Stimulated activated naive CD8-positive, alpha-beta T cell treated with anti-CD3 and anti-CD28 coated beads, Interleukin-15, amount 100 ng/mL, for 72 hours (primary cell): ENCODE measurements around the gene TNKS1BP1.
"Not testable (repeated sequence)": the region's sequence is repeated elsewhere in the genome, so short reads cannot be mapped to it uniquely, and the experiment has no call there.

Experiments used
- ATAC-seq: fragments of 150-1000 bp; cut with Tn5 transposase; 2 replicates; pipeline ENCODE4 v1.10.0; 2021; ENCODE audit warnings: mild to moderate bottlenecking, moderate library complexity
- DNase-seq, 2 donors: peaks; one replicate each; pipeline ENCODE4 v3.0.0; 2021 to 2022
- H3K27ac Mint-ChIP-seq, 2 donors: one replicate each; pipeline ENCODE4 v1.8.0; 2022; ENCODE audit warnings: mild to moderate bottlenecking in 2 of 2, mixed read lengths in 2 of 2, moderate library complexity in 2 of 2
- H3K27me3 Mint-ChIP-seq: one replicate; pipeline ENCODE4 v1.8.0; 2022; ENCODE audit warnings: mixed read lengths
- H3K4me1 Mint-ChIP-seq: one replicate; pipeline ENCODE4 v1.8.0; 2022; ENCODE audit warnings: mild to moderate bottlenecking, mixed read lengths
- H3K4me3 Mint-ChIP-seq, 2 donors: one replicate each; pipeline ENCODE4 v1.8.0; 2022; ENCODE audit warnings: mild to moderate bottlenecking in 2 of 2, mixed read lengths in 2 of 2, moderate library complexity in 1 of 2
- H3K9me3 Mint-ChIP-seq, 2 donors: one replicate each; pipeline ENCODE4 v1.8.0; 2022; ENCODE audit warnings: mixed read lengths in 2 of 2

Gene TNKS1BP1

GRCh38 chr11:57324886-57325734 is at the start of gene TNKS1BP1:
TSS of gene TNKS1BP1 (minus strand) at chr11:57324952. CDS start at chr11:57321885, 3,067 bp downstream.
- ATAC-seq, result peak; percentile 91
- no peaks in the 10 kb centered on the region for H3K27me3 Mint-ChIP-seq
- H3K4me3 Mint-ChIP-seq, result peak within 1 kb of the TSS; percentile 89 to 90
- H3K4me1 Mint-ChIP-seq, result peaks cover 65% of the 10 kb centered on the region
- peak within 1 kb of the TSS; percentile 98 for H3K27ac Mint-ChIP-seq
- no peaks in the 10 kb centered on the region for H3K9me3 Mint-ChIP-seq
- DNase-seq, result peak; percentile 87 to 93

- DNase-seq (no peak), ATAC-seq (no peak)
- no peak overlapping the region for H3K4me3 Mint-ChIP-seq
- no peak overlapping the region for H3K27ac Mint-ChIP-seq
- H3K4me1 Mint-ChIP-seq, result no peaks in the 10 kb centered on the region
- peaks cover 16% of the 10 kb centered on the region for H3K27me3 Mint-ChIP-seq
- H3K9me3 Mint-ChIP-seq, result no peaks in the 10 kb centered on the region
Measured at GRCh38 chr11:57373146-57373545, 48.4 kb upstream of the TNKS1BP1 start.

DNA sequence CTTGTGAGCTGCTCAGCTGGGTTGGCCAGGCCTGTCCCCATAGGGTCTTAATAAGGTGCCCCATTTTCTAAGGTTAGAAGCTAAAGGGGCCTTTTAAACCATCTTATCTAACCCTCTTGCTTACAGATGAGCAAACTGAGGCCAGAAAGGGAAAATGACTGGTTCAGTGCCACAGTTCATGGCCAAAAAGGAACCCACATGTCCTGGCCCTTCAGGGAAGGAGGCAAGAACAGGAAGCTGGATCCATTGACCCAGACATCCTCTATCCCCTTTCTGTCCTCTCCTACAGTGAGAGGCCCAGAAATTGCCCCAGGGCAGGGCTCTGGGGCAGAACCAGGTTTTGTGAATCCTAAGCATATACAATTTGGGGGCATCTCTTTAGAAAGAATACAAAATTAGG is 46.2 kb upstream of the TNKS1BP1 start:
- H3K9me3 Mint-ChIP-seq, result no peaks in the 10 kb centered on the region
- ATAC-seq (no peak), DNase-seq (no peak)
- H3K27ac Mint-ChIP-seq, result no peak overlapping the region
- H3K4me3 Mint-ChIP-seq, result no peak overlapping the region
- H3K27me3 Mint-ChIP-seq, result peaks cover 7% of the 10 kb centered on the region
- H3K4me1 Mint-ChIP-seq, result no peaks in the 10 kb centered on the region

GRCh38 chr11:57370251-57370650 is 45.5 kb upstream of the TNKS1BP1 start:
- no peak overlapping the region for H3K4me3 Mint-ChIP-seq
- DNase-seq, result no peak
- no peaks in the 10 kb centered on the region for H3K9me3 Mint-ChIP-seq
- peaks cover 7% of the 10 kb centered on the region for H3K27me3 Mint-ChIP-seq
- ATAC-seq, result no peak
- H3K27ac Mint-ChIP-seq, result no peak overlapping the region
- H3K4me1 Mint-ChIP-seq, result no peaks in the 10 kb centered on the region

GRCh38 chr11:57368845-57369232 is 44.1 kb upstream of the TNKS1BP1 start:
- H3K27ac Mint-ChIP-seq, result no peak overlapping the region
- no peak overlapping the region for H3K4me3 Mint-ChIP-seq
- H3K9me3 Mint-ChIP-seq, result no peaks in the 10 kb centered on the region
- H3K27me3 Mint-ChIP-seq, result peaks cover 13% of the 10 kb centered on the region
- DNase-seq, result no peak
- no peak for ATAC-seq
- no peaks in the 10 kb centered on the region for H3K4me1 Mint-ChIP-seq

GRCh38 chr11:57368106-57368844 is 43.5 kb upstream of the TNKS1BP1 start:
- Mint-ChIP-seq H3K27me3 (peaks cover 16% of the 10 kb centered on the region), H3K9me3 (no peaks in the 10 kb centered on the region), H3K4me1 (no peaks in the 10 kb centered on the region), H3K27ac (peak overlapping the region in 1 of 2 donors; percentile 61), H3K4me3 (no peak overlapping the region)
- DNase-seq, result no peak
- no peak for ATAC-seq

DNA sequence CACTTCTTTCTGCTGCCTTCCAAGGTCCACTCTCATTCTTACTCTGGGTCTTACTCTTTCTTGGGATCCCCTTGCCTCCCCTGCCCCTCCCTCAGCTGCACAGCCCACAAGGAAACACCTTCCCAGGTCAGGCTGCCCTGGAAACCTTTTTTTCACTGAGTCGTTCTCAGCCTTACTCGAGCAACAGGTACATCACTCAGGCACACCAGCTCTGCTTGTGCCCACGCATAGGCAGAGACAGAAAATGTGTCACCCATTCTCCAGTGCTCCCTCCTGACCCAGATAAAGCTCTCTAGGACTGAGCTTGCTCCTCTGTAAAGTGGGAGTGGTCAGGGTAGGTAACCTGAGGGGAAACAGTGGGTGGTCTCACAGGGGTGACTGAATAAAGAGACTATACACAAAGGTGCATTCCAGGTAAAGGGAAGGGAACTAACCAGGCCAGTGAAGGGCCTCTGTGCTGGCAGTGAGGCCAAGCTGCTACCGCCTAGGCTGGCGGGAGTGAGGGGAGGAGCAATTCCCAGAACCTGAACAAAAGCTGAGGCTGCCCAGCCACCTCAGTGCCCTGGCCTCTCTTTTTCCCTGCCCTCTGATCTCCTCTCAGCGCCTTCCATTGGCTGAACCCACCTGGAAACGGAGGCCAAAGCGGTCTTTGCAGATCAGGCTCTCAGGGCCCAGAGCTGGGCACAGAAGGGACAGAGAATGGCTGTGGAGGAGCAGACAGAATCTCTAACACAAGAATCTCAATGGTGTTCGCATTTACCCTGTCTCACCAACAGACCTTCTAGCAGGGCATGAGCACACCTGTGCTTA is 40.3 kb upstream of the TNKS1BP1 start:
- H3K9me3 Mint-ChIP-seq, result no peaks in the 10 kb centered on the region

GRCh38 chr11:57363131-57364080 is 38.7 kb upstream of the TNKS1BP1 start:
- Mint-ChIP-seq H3K27ac (no peak overlapping the region), H3K9me3 (no peaks in the 10 kb centered on the region), H3K27me3 (peaks cover 21% of the 10 kb centered on the region), H3K4me1 (no peaks in the 10 kb centered on the region), H3K4me3 (no peak overlapping the region)
- no peak for ATAC-seq
- DNase-seq, result no peak

More for the DNA sequence above, 40.3 kb upstream of the TNKS1BP1 start:
- peaks cover 24% of the 10 kb centered on the region for H3K27me3 Mint-ChIP-seq
- no peaks in the 10 kb centered on the region for H3K4me1 Mint-ChIP-seq
- no peak overlapping the region for H3K4me3 Mint-ChIP-seq
- ATAC-seq, result no peak
- DNase-seq, result no peak
- H3K27ac Mint-ChIP-seq, result no peak overlapping the region

- Mint-ChIP-seq H3K27me3 (peaks cover 17% of the 10 kb centered on the region), H3K4me1 (no peaks in the 10 kb centered on the region), H3K9me3 (no peaks in the 10 kb centered on the region), H3K27ac (no peak overlapping the region), H3K4me3 (no peak overlapping the region)
- ATAC-seq (no peak), DNase-seq (no peak)
Measured at GRCh38 chr11:57361926-57362325, 37.2 kb upstream of the TNKS1BP1 start.

DNA sequence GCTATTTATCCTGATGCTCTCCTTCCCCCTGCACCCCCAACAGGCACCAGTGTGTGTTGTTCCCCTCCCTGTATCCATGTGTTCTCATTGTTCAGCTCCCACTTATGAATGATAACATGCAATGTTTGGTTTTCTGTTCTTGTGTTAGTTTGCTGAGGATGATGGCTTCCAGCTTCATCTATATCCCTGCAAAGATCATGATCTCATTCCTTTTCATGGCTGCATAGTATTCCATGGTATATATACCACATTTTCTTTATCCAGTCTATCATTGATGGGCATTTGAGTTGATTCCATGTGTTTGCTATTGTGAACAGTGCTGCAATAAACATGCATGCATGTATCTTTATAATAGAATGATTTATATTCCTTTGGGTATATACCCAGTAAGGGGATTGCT is 36.7 kb upstream of the TNKS1BP1 start:
- not testable (repeated sequence) for H3K4me1 Mint-ChIP-seq, H3K27ac Mint-ChIP-seq, DNase-seq, H3K9me3 Mint-ChIP-seq, ATAC-seq, H3K4me3 Mint-ChIP-seq
- peaks cover 17% of the 10 kb centered on the region for H3K27me3 Mint-ChIP-seq

GRCh38 chr11:57360991-57361390 is 36.2 kb upstream of the TNKS1BP1 start:
- ATAC-seq, result no peak

DNA sequence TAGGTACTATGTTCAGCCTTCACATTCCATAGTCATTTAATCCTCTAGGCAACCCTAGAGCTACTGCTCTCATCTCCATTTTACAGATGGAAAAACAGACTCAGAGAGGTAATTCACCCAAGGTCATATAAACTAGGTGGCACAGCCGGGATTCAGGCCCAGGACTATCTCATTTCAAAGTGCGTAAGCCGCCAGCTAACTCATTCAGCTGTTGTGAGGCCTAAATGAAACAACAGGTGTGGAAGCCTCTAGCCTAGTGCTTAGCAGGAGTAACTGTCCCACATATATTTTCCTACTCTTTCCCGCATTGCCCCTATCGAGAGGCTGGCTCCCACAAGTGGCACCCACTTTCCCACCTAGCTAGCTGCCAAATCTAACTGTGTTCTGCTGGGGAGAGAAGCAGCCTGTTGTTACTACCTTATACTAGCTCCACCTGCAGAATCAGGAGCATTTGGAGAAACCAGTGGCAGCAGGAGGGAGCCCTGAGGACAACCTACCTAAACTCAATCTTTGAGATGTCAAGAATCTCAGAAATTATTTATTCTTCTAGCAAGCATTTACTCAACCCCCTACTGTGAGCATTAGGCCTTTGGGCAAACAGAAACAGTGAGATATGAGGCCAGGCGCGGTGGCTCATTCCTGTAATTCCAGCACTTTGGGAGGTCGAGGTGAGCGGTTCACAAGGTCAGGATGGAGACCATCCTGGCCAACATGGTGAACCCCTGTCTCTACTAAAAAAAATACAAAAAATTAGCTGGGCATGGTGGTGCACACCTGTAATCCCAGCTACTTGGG is 35.3 kb upstream of the TNKS1BP1 start:
- ATAC-seq (no peak), DNase-seq (no peak)
- H3K4me1 Mint-ChIP-seq, result no peaks in the 10 kb centered on the region
- H3K27ac Mint-ChIP-seq, result no peak overlapping the region
- peaks cover 17% of the 10 kb centered on the region for H3K27me3 Mint-ChIP-seq
- no peak overlapping the region for H3K4me3 Mint-ChIP-seq
- no peaks in the 10 kb centered on the region for H3K9me3 Mint-ChIP-seq

More at GRCh38 chr11:57360991-57361390, 36.2 kb upstream of the TNKS1BP1 start:
- Mint-ChIP-seq H3K4me3 (no peak overlapping the region), H3K27me3 (peaks cover 17% of the 10 kb centered on the region), H3K4me1 (no peaks in the 10 kb centered on the region), H3K27ac (no peak overlapping the region), H3K9me3 (no peaks in the 10 kb centered on the region)
- no peak for DNase-seq

- no peaks in the 10 kb centered on the region for H3K9me3 Mint-ChIP-seq
- no peak overlapping the region for H3K4me3 Mint-ChIP-seq
- no peak overlapping the region for H3K27ac Mint-ChIP-seq
- H3K27me3 Mint-ChIP-seq, result peaks cover 23% of the 10 kb centered on the region
- H3K4me1 Mint-ChIP-seq, result no peaks in the 10 kb centered on the region
- DNase-seq, result no peak
- no peak for ATAC-seq
Measured at GRCh38 chr11:57359396-57359795, 34.6 kb upstream of the TNKS1BP1 start.

DNA sequence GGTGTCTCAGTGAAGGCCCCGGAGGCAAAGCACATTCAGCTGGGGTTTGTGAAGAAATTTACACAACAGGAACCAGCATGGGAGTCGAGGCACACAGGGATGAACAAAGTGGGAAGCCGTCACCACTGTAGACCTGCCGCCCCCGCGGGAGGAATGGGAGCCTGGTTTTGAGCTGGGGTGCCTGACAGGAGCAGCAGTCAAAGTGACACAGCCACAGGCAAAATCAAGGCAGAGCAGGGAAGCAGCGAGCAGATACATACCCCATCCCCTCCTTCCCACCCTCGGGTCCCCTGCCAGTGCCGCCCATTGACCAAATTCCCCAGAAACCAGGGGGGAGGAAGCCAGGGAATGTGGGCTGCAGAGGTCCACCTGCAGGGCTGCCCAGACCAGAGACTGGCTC is 34.2 kb upstream of the TNKS1BP1 start:
- DNase-seq, result no peak
- no peak for ATAC-seq
- Mint-ChIP-seq H3K9me3 (no peaks in the 10 kb centered on the region), H3K4me3 (no peak overlapping the region), H3K27ac (no peak overlapping the region), H3K27me3 (peaks cover 23% of the 10 kb centered on the region), H3K4me1 (no peaks in the 10 kb centered on the region)
